GM21390 (cell line): Measurements from ENCODE around the gene NSA2.

ENCODE experiments used
- ATAC-seq: cut with Tn5 transposase; IDR thresholded peaks from one replicate; pipeline ENCODE4 v1.9.1; 2021; ENCODE audit not compliant: unreplicated experiment

NSA2 gene

DNA sequence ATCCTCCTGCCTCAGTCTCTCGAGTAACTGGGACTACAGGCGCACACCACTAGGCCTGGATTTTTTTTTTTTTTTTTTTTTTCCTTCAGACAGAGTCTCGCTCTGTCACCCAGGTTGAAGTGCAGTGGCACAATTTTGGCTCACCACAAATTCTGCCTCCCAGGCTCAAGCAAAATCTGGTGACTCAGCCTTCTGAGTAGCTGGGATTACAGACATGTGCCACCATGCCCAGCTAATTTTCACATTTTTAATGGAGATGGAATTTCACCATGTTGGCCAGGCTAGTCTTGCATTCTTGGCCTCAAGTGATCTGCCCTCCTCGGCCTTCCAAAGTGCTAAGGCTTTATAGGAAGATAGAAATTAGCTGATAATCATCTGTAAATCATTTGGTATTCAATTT is 43.9 kb downstream of the NSA2 start:
- ATAC-seq: no peak

GRCh38 chr5:74816875-74817274 is 49.8 kb downstream of the NSA2 start:
- ATAC-seq: no peak

DNA sequence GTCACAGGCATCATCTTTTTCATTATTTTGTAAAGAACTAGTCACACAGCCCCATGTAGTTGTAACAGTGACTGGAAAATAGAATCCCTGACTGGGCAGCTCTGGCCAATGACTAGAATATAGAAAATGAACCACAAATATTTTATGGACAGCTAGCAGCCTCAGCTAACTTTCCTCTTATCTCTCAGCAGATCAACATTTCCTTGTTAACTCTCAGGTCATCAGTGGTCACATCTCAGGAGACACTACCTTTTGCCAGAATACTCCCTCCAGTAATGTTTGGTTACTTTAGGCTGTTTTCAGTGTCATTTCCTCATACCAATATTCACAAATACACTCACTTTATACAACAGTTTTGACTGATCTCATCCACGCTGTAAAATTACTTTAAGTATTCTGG is 55.2 kb downstream of the NSA2 start:
- no peak for ATAC-seq

DNA sequence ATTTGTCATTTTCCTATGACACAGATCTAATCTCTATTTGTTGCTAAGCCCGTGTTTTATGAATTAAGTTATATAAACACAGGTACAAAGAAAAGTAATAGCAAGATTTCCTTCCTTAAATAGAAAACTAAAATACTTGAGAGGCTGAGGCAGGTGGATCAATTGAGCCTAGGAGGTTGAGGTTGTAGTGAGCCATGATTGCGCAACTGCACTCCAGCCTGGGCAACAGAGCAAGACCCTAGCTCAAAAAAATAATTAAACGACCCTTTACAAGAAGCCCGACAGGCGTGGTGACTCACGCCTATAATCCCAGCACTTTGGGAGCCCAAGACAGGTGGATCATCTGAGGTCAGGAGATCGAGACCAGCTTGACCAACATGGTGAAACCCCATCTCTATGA is 62.4 kb downstream of the NSA2 start:
- no peak for ATAC-seq
